CD14-positive monocyte (primary cell): ENCODE data around the gene SNX4. TPM values are rescaled to one million over a fixed set of nuclear protein-coding genes. Genes with fewer than 3 reads are reported as not detected.

Source experiments
- DNase-seq, 3 donors: peaks; one replicate each; pipeline ENCODE4 v3.0.0-alpha.2; 2011 to 2022
- H2AFZ ChIP-seq: 2 replicates; pipeline ENCODE4 v1.6.0; 2012; ENCODE audit warnings: mild to moderate bottlenecking, low read depth, low read length, inconsistent platforms; ENCODE audit not compliant: insufficient read depth, poor library complexity, severe bottlenecking
- H3K27ac ChIP-seq, 2 donors: 1 replicate in 1 of 2; 2 replicates in 1 of 2; pipeline ENCODE4 v1.5.1; 2012 to 2013; ENCODE audit warnings: low read length in 2 of 2, control low read depth in 1 of 2, inconsistent platforms in 1 of 2, low read depth in 1 of 2, mild to moderate bottlenecking in 1 of 2
- H3K27me3 ChIP-seq, 2 donors: one replicate each; pipeline versions ENCODE4 v1.6.0 to v1.6.1; 2011 to 2013; ENCODE audit warnings: low read length in 2 of 2; ENCODE audit not compliant: control insufficient read depth in 2 of 2, insufficient read depth in 2 of 2
- H3K36me3 ChIP-seq, 2 donors: replicated peaks in 1 of 2; 1 replicate in 1 of 2; 2 replicates in 1 of 2; pipeline versions ENCODE4 v1.5.1 to v1.6.1; 2012 to 2013; ENCODE audit warnings: low read length in 2 of 2, control low read depth in 1 of 2, inconsistent platforms in 1 of 2, mild to moderate bottlenecking in 1 of 2; ENCODE audit not compliant: insufficient read depth in 2 of 2, control insufficient read depth in 1 of 2
- H3K4me1 ChIP-seq, 2 donors: 1 replicate in 1 of 2; 2 replicates in 1 of 2; pipeline versions ENCODE4 v1.5.1 to v1.6.1; 2012 to 2013; ENCODE audit warnings: low read length in 2 of 2, control low read depth in 1 of 2, inconsistent platforms in 1 of 2, mild to moderate bottlenecking in 1 of 2, moderate library complexity in 1 of 2; ENCODE audit not compliant: insufficient read depth in 2 of 2, control insufficient read depth in 1 of 2
- H3K4me2 ChIP-seq: replicated peaks from 2 replicates; pipeline ENCODE3; 2012; ENCODE audit warnings: low read length, moderate library complexity, mild to moderate bottlenecking; ENCODE audit not compliant: poor library complexity, severe bottlenecking; ENCODE audit errors: extremely low read depth
- H3K4me3 ChIP-seq, 3 experiments: fragments of 200-600 bp in 1 of 3; sonication (generic) in 1 of 3; replicated peaks in 1 of 3; 1 replicate in 2 of 3; 2 replicates in 1 of 3; pipeline ENCODE4 v1.5.1; 2011 to 2013; ENCODE audit warnings: low read length in 3 of 3, mild to moderate bottlenecking in 3 of 3, control low read depth in 2 of 3, low read depth in 2 of 3, inconsistent platforms in 1 of 3, moderate library complexity in 1 of 3
- H3K79me2 ChIP-seq: 2 replicates; pipeline ENCODE4 v1.6.0; 2012; ENCODE audit warnings: mild to moderate bottlenecking, control low read depth, inconsistent platforms, low read length, moderate library complexity; ENCODE audit not compliant: insufficient read depth
- H3K9ac ChIP-seq: 2 replicates; pipeline ENCODE4 v1.6.0; 2017; ENCODE audit warnings: low read length, mild to moderate bottlenecking; ENCODE audit not compliant: insufficient read depth, poor library complexity, severe bottlenecking
- H3K9me3 ChIP-seq, 2 donors: replicated peaks in 1 of 2; 1 replicate in 1 of 2; 2 replicates in 1 of 2; pipeline versions ENCODE4 v1.5.1 to v1.6.1; 2012 to 2013; ENCODE audit warnings: low read length in 2 of 2, control low read depth in 1 of 2; ENCODE audit not compliant: control insufficient read depth in 1 of 2, insufficient read depth in 1 of 2
- H4K20me1 ChIP-seq: 2 replicates; pipeline ENCODE4 v1.6.0; 2012; ENCODE audit warnings: mild to moderate bottlenecking, low read length, control low read depth, moderate library complexity; ENCODE audit not compliant: insufficient read depth
- H3K27ac Mint-ChIP-seq, 7 donors: one replicate each; pipeline ENCODE4 v1.8.0; 2020; ENCODE audit warnings: mild to moderate bottlenecking in 7 of 7, mixed read lengths in 7 of 7, moderate library complexity in 6 of 7, inconsistent platforms in 2 of 7
- H3K27me3 Mint-ChIP-seq, 3 donors: one replicate each; pipeline ENCODE4 v1.8.0; 2021 to 2022; ENCODE audit warnings: low read depth in 3 of 3, mild to moderate bottlenecking in 3 of 3, mixed read lengths in 3 of 3, moderate library complexity in 3 of 3, inconsistent platforms in 1 of 3
- H3K36me3 Mint-ChIP-seq, 2 donors: one replicate each; pipeline ENCODE4 v1.8.0; 2020; ENCODE audit warnings: mixed read lengths in 2 of 2, inconsistent platforms in 1 of 2, mild to moderate bottlenecking in 1 of 2
- H3K4me1 Mint-ChIP-seq: one replicate; pipeline ENCODE4 v1.8.0; 2020; ENCODE audit warnings: mild to moderate bottlenecking, mixed read lengths
- H3K4me3 Mint-ChIP-seq, 2 donors: one replicate each; pipeline ENCODE4 v1.8.0; 2020; ENCODE audit warnings: mild to moderate bottlenecking in 2 of 2, mixed read lengths in 2 of 2, moderate library complexity in 1 of 2
- H3K9me3 Mint-ChIP-seq, 7 donors: one replicate each; pipeline ENCODE4 v1.8.0; 2020 to 2022; ENCODE audit warnings: mixed read lengths in 7 of 7, mild to moderate bottlenecking in 6 of 7, moderate library complexity in 6 of 7, inconsistent platforms in 2 of 7
- WGBS: methylation state at CpG from one replicate; pipeline ENCODE4 v1.1.5; 2013; ENCODE audit warnings: missing lambda C conversion rate; ENCODE audit not compliant: insufficient coverage; 5-methylcytosine and 5-hydroxymethylcytosine counted together
- intact Hi-C, 2 donors: fragments of 100-400 bp; cut with micrococcal nuclease; formaldehyde crosslinking; loops; one replicate each; pipeline versions ENCODE4 v1.15.0 to v1.15.1; 2023
- polyA plus RNA-seq, 3 donors: library from polyadenylated mRNA; depleted of rRNA in 1 of 3; unstranded in 2 of 3; stranded (reverse) in 1 of 3; fragments of 300-500 nt in 2 of 3; fragments of >200 nt in 1 of 3; fragmentation: Illumina TruSeq in 2 of 3; gene quantifications; 1 replicate in 2 of 3; 2 replicates in 1 of 3; pipeline ENCODE4 v1.2.3, GENCODE V29; 2012 to 2021
- TF ChIP-seq, protein P1 (sequence below): fragments of 200-600 bp; IDR thresholded peaks from one replicate; pipeline ENCODE4 v1.8.0; 2022; ENCODE audit warnings: antibody characterized with exemption, mild to moderate bottlenecking

Gene SNX4
- polyA plus RNA-seq, 3 donors: 6.8 to 51.5 (median 40.8) TPM

- TF ChIP-seq, protein P1, sequence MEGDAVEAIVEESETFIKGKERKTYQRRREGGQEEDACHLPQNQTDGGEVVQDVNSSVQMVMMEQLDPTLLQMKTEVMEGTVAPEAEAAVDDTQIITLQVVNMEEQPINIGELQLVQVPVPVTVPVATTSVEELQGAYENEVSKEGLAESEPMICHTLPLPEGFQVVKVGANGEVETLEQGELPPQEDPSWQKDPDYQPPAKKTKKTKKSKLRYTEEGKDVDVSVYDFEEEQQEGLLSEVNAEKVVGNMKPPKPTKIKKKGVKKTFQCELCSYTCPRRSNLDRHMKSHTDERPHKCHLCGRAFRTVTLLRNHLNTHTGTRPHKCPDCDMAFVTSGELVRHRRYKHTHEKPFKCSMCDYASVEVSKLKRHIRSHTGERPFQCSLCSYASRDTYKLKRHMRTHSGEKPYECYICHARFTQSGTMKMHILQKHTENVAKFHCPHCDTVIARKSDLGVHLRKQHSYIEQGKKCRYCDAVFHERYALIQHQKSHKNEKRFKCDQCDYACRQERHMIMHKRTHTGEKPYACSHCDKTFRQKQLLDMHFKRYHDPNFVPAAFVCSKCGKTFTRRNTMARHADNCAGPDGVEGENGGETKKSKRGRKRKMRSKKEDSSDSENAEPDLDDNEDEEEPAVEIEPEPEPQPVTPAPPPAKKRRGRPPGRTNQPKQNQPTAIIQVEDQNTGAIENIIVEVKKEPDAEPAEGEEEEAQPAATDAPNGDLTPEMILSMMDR: no peak
- Histone ChIP-seq H3K9me3 (no peaks in the 10 kb centered on the region), H3K4me3 (no peak overlapping the region), H3K79me2 (peaks cover 4% of the 10 kb centered on the region), H2AFZ (no peak overlapping the region), H3K27ac (no peak overlapping the region), H3K36me3 (peaks cover 87 to 90% of the 10 kb centered on the region in 2 donors), H3K27me3 (no peaks in the 10 kb centered on the region), H3K4me2 (no peak overlapping the region), H3K9ac (no peak overlapping the region), H3K4me1 (no peaks in the 10 kb centered on the region), H4K20me1 (peaks cover 94% of the 10 kb centered on the region)
- no peak for DNase-seq
- peaks cover 69 to 89% of the 10 kb centered on the region in 2 donors for H3K36me3 Mint-ChIP-seq
- 100% methylated on average over 1 of the region's 4 CpGs for WGBS
- no peak overlapping the region for H3K4me3 Mint-ChIP-seq
- intact Hi-C loops: no loop called here
- peaks cover 0 to 1% (median 0%) of the 10 kb centered on the region in 3 donors for H3K27me3 Mint-ChIP-seq
- no peaks in the 10 kb centered on the region for H3K9me3 Mint-ChIP-seq
- H3K4me1 Mint-ChIP-seq: no peaks in the 10 kb centered on the region
- peak overlapping the region in 1 of 7 donors; percentile 34 for H3K27ac Mint-ChIP-seq
Observed at GRCh38 chr3:125552401-125552800, 32.4 kb upstream of the SNX4 start.

DNA sequence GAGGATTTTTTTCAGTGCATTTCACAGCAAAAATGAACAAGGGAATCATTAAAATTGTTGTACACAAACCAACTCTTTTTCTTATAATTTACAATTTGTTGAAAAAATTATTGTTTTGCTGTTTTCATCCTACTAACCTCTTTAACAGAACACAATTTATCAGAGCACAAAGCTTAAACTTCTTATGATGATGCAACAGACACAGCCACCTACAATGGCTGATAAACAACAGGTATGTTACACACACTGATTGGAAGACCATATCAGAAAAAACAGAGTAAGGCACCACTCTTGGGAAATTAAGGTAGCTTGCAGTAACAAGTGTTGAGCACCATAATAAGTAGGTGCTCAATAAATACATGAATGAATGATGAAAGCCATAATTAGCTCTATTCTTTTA, 8.9 kb upstream of the SNX4 start:
- DNase-seq: no peak
- peaks cover 0 to 2% (median 0%) of the 10 kb centered on the region in 7 donors for H3K9me3 Mint-ChIP-seq
- Histone ChIP-seq H3K27me3 (no peaks in the 10 kb centered on the region), H3K79me2 (no peaks in the 10 kb centered on the region), H3K4me2 (no peak overlapping the region), H3K27ac (no peak overlapping the region), H2AFZ (no peak overlapping the region), H4K20me1 (peaks cover 58% of the 10 kb centered on the region), H3K36me3 (peaks cover 58 to 69% of the 10 kb centered on the region in 2 donors), H3K4me1 (no peaks in the 10 kb centered on the region), H3K9me3 (no peaks in the 10 kb centered on the region), H3K4me3 (no peak overlapping the region), H3K9ac (no peak overlapping the region)
- no peak overlapping the region for H3K27ac Mint-ChIP-seq
- H3K4me1 Mint-ChIP-seq: no peaks in the 10 kb centered on the region
- peaks cover 0 to 2% (median 0%) of the 10 kb centered on the region in 3 donors for H3K27me3 Mint-ChIP-seq
- TF ChIP-seq, protein P1: no peak
- peaks cover 62 to 74% of the 10 kb centered on the region in 2 donors for H3K36me3 Mint-ChIP-seq
- intact Hi-C loops: no loop called here
- no peak overlapping the region for H3K4me3 Mint-ChIP-seq
